Psoas muscle (tissue), 8 donors: ENCODE data around the gene PCYT1B. TPM values are rescaled to one million over a fixed set of nuclear protein-coding genes. Genes with fewer than 3 reads are reported as not detected.
A peak's percentile ranks its signal among the peaks of the same experiment; 100 is the strongest.

ENCODE experiments used
- ATAC-seq, 4 donors: fragments of 200-7000 bp; cut with Tn5 transposase; one replicate each; pipeline ENCODE4 v1.9.1; 2020; ENCODE audit warnings: moderate library complexity in 3 of 4, mild to moderate bottlenecking in 2 of 4
- DNase-seq, 2 donors: peaks; one replicate each; pipeline ENCODE4 v3.0.0-alpha.2; 2020
- H3K27ac ChIP-seq: fragments of 200-600 bp; one replicate; pipeline ENCODE4 v1.8.0; 2022
- H3K27me3 ChIP-seq, 3 donors: fragments of 200-600 bp in 1 of 3; one replicate each; pipeline versions ENCODE4 v1.6.1 to v1.8.0; 2013 to 2022; ENCODE audit warnings: low read length in 2 of 3, mild to moderate bottlenecking in 2 of 3, moderate library complexity in 1 of 3; ENCODE audit not compliant: insufficient read depth in 3 of 3
- H3K36me3 ChIP-seq, 2 donors: fragments of 200-600 bp in 1 of 2; one replicate each; pipeline versions ENCODE4 v1.6.1 to v1.8.0; 2013 to 2022; ENCODE audit warnings: low read depth in 1 of 2, mild to moderate bottlenecking in 1 of 2, moderate library complexity in 1 of 2; ENCODE audit not compliant: insufficient read depth in 1 of 2
- H3K4me1 ChIP-seq: fragments of 200-600 bp; one replicate; pipeline ENCODE4 v1.8.0; 2022
- H3K4me3 ChIP-seq: fragments of 200-600 bp; one replicate; pipeline ENCODE4 v1.8.0; 2022; ENCODE audit warnings: mild to moderate bottlenecking
- H3K9me3 ChIP-seq: fragments of 200-600 bp; one replicate; pipeline ENCODE4 v1.8.0; 2022
- CTCF ChIP-seq: fragments of 200-600 bp; IDR thresholded peaks from one replicate; pipeline ENCODE4 v1.8.0; 2022; ENCODE audit warnings: antibody characterized with exemption
- whole genome bisulfite sequencing, 3 donors: extraction: QIAGEN DNeasy Blood & Tissue Kit; methylation state at CpG; one replicate each; pipeline versions ENCODE4 v1.1.6 to v1.1.7; 2013; 5-methylcytosine and 5-hydroxymethylcytosine counted together
- intact Hi-C, 2 donors: fragments of 100-400 bp; cut with DNase I; formaldehyde crosslinking; loops; one replicate each; pipeline versions ENCODE4 v1.11.0 to v1.14.2; 2022
- polyA plus RNA-seq, 3 donors: library from polyadenylated mRNA; stranded (reverse); fragments of 200-250 nt; gene quantifications; one replicate each; pipeline ENCODE4 v1.2.3, GENCODE V29; 2013
- total RNA-seq, 4 donors: library from RNA; stranded (reverse); fragmentation: NEBNext Ultra II Directional in 2 of 4; extraction: Animal tissue kit (Norgen Biotek cat#: 25700) in 2 of 4; gene quantifications; one replicate each; pipeline versions ENCODE4 v1.2.1 to v1.2.4, GENCODE V29; 2021 to 2023
- donor health status: healthy with polysubstance abuse.
- donor health status: DM: no; HTN: no; CAD: no; lungs with moderate emphysema.
- donor health status: Bipolar disorder and iron deficiency.
- donor health status: healthy.
- donor health status: DM: yes; HTN: yes; CAD: no.
- donor health status: DM: no; HTN: no; CAD: no.
- donor health status: DM: no; HTN: no; CAD: no.
- donor health status: DM: yes; HTN: yes; CAD: no.

PCYT1B gene
- total and polyA plus RNA-seq, 7 donors = 0.01 to 0.41 (median 0.08) TPM; not detected in 2

GRCh38 chrX:24651783-24652182 is 4.6 kb upstream of the PCYT1B start:
- TF ChIP-seq CTCF = no peak
- no peaks in the 10 kb centered on the region for H3K36me3 ChIP-seq
- intact Hi-C loops = no loop called here
- WGBS, 3 donors = 78 to 96% (median 93%) methylated on average over 2 of the region's 2 CpGs
- no peak overlapping the region for H3K4me3 ChIP-seq
- H3K27me3 ChIP-seq = peaks cover 0 to 26% (median 0%) of the 10 kb centered on the region in 3 donors
- ATAC-seq (no peak), DNase-seq (no peak)
- no peak overlapping the region for H3K27ac ChIP-seq
- H3K4me1 ChIP-seq = no peaks in the 10 kb centered on the region
- H3K9me3 ChIP-seq = no peaks in the 10 kb centered on the region

GRCh38 chrX:24648495-24648894 is 1.3 kb upstream of the PCYT1B start:
- H3K4me3 ChIP-seq = no peak overlapping the region
- peaks cover 0 to 38% (median 0%) of the 10 kb centered on the region in 3 donors for H3K27me3 ChIP-seq
- WGBS, 3 donors = 68 to 72% (median 71%) methylated on average over 4 to 6 of the region's 6 CpGs
- H3K36me3 ChIP-seq = no peaks in the 10 kb centered on the region
- no peak for TF ChIP-seq CTCF
- ATAC-seq (no peak), DNase-seq (no peak)
- H3K9me3 ChIP-seq = no peaks in the 10 kb centered on the region
- no peaks in the 10 kb centered on the region for H3K4me1 ChIP-seq
- intact Hi-C loops = no loop called here
- H3K27ac ChIP-seq = no peak overlapping the region

DNA sequence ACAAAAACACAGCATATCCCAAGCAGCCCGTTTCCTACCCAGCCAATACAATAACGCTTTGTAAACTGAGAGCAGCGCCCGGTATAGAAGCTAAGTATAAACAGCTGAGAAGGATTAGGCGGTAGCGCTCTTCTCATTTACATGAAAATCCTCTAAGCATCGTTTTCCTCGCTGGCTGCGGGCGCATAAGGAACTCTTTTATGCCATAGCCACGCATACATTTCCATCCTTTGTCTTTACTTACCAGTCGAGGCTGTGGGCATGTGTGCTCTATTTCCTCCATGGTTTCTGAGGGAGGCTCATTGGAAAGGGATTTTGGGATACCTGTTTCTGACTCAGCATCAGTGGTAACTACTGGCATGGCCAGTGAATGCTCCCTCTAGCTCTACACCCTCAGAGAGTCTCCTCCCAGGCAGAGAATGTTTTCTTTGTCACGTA is 383 bp downstream of the PCYT1B start:
- Histone ChIP-seq H3K9me3 (no peaks in the 10 kb centered on the region), H3K27ac (no peak overlapping the region), H3K4me1 (no peaks in the 10 kb centered on the region), H3K36me3 (no peaks in the 10 kb centered on the region), H3K27me3 (peaks cover 0 to 38% (median 0%) of the 10 kb centered on the region in 3 donors), H3K4me3 (peak overlapping the region; percentile 53)
- 1 to 12% (median 1%) methylated on average over 13 of the region's 13 CpGs for WGBS, 3 donors
- intact Hi-C loops = no loop called here
- ATAC-seq (peak in 2 of 4 donors; percentile 21 to 30), DNase-seq (no peak)
- no peak for TF ChIP-seq CTCF

GRCh38 chrX:24646006-24646405 is 1.1 kb downstream of the PCYT1B start:
- 26 to 53% (median 27%) methylated on average over 10 of the region's 10 CpGs for WGBS, 3 donors
- no peak overlapping the region for H3K4me3 ChIP-seq

More at GRCh38 chrX:24646006-24646405, 1.1 kb downstream of the PCYT1B start:
- peaks cover 0 to 36% (median 0%) of the 10 kb centered on the region in 3 donors for H3K27me3 ChIP-seq
- H3K36me3 ChIP-seq = no peaks in the 10 kb centered on the region
- no peaks in the 10 kb centered on the region for H3K9me3 ChIP-seq
- intact Hi-C loops = no loop called here
- H3K27ac ChIP-seq = no peak overlapping the region
- ATAC-seq (no peak), DNase-seq (no peak)
- no peak for TF ChIP-seq CTCF
- no peaks in the 10 kb centered on the region for H3K4me1 ChIP-seq
